Astrocyte (in vitro differentiated cells and primary cell): ENCODE data around the gene KATNA1. TPM values are rescaled to one million over a fixed set of nuclear protein-coding genes. Genes with fewer than 3 reads are reported as not detected.

Source experiments
- DNase-seq: peaks from one replicate; pipeline ENCODE4 v3.0.0-alpha.2; 2010; ENCODE audit warnings: low read depth
- FAIRE-seq: peaks from 2 replicates; lab custom pipeline; 2011; peaks lifted over from hg19 to GRCh38; lab: Jason Lieb, UNC
- H2AFZ ChIP-seq: 2 replicates; pipeline ENCODE4 v1.6.0; 2012; ENCODE audit warnings: low read depth, low read length, inconsistent platforms
- H3K27ac ChIP-seq: 2 replicates; pipeline ENCODE4 v1.5.1; 2011; ENCODE audit warnings: low read depth, low read length, inconsistent platforms
- H3K27me3 ChIP-seq: 2 replicates; pipeline ENCODE4 v1.6.0; 2011; ENCODE audit warnings: low read length, inconsistent platforms; ENCODE audit not compliant: insufficient read depth
- H3K36me3 ChIP-seq: 2 replicates; pipeline ENCODE4 v1.5.1; 2011; ENCODE audit warnings: low read length, inconsistent platforms; ENCODE audit not compliant: insufficient read depth
- H3K4me1 ChIP-seq: 2 replicates; pipeline ENCODE4 v1.5.1; 2011; ENCODE audit warnings: low read length, inconsistent platforms; ENCODE audit not compliant: insufficient read depth
- H3K4me2 ChIP-seq: 2 replicates; pipeline ENCODE4 v1.6.0; 2012; ENCODE audit warnings: low read length, inconsistent platforms
- H3K4me3 ChIP-seq: 2 replicates; pipeline ENCODE4 v1.5.1; 2011; ENCODE audit warnings: low read depth, mild to moderate bottlenecking, low read length, inconsistent platforms; ENCODE audit not compliant: insufficient read depth
- H3K79me2 ChIP-seq: 2 replicates; pipeline ENCODE4 v1.6.0; 2012; ENCODE audit warnings: mild to moderate bottlenecking, low read length, inconsistent platforms; ENCODE audit not compliant: insufficient read depth
- H3K9ac ChIP-seq: 2 replicates; pipeline ENCODE4 v1.6.0; 2012; ENCODE audit warnings: mild to moderate bottlenecking, low read length, inconsistent platforms
- H3K9me3 ChIP-seq: 2 replicates; pipeline ENCODE4 v1.5.1; 2012; ENCODE audit warnings: low read depth, mild to moderate bottlenecking, low read length, inconsistent platforms; ENCODE audit not compliant: insufficient read depth
- H4K20me1 ChIP-seq: 2 replicates; pipeline ENCODE4 v1.6.0; 2012; ENCODE audit warnings: low read length, inconsistent platforms; ENCODE audit not compliant: insufficient read depth
- H3K27ac Mint-ChIP-seq: one replicate; pipeline ENCODE4 v1.8.0; 2021; ENCODE audit warnings: mild to moderate bottlenecking, mixed read lengths; ENCODE audit not compliant: unreplicated experiment
- H3K27me3 Mint-ChIP-seq: one replicate; pipeline ENCODE4 v1.8.0; 2021; ENCODE audit warnings: low read depth, mixed read lengths; ENCODE audit not compliant: unreplicated experiment
- H3K36me3 Mint-ChIP-seq: one replicate; pipeline ENCODE4 v1.8.0; 2021; ENCODE audit warnings: low read depth, mixed read lengths; ENCODE audit not compliant: unreplicated experiment
- H3K4me1 Mint-ChIP-seq: one replicate; pipeline ENCODE4 v1.8.0; 2021; ENCODE audit warnings: low read depth, mixed read lengths; ENCODE audit not compliant: unreplicated experiment
- H3K4me3 Mint-ChIP-seq: one replicate; pipeline ENCODE4 v1.8.0; 2021; ENCODE audit warnings: mild to moderate bottlenecking, moderate library complexity, mixed read lengths; ENCODE audit not compliant: unreplicated experiment
- H3K9me3 Mint-ChIP-seq: one replicate; pipeline ENCODE4 v1.8.0; 2021; ENCODE audit warnings: mild to moderate bottlenecking, mixed read lengths; ENCODE audit not compliant: unreplicated experiment
- CTCF ChIP-seq: IDR thresholded peaks from 2 replicates; pipeline ENCODE4 v1.5.1; 2011; ENCODE audit warnings: low read depth, mild to moderate bottlenecking, inconsistent platforms, low read length, moderate library complexity; ENCODE audit not compliant: insufficient read depth
- EZH2 ChIP-seq: IDR thresholded peaks from 2 replicates; pipeline ENCODE4 v1.6.1; 2012; ENCODE audit warnings: mild to moderate bottlenecking, low read length, inconsistent platforms; ENCODE audit not compliant: insufficient read depth
- total RNA-seq: library from RNA; stranded (reverse); gene quantifications from 2 replicates; pipeline ENCODE4 v1.2.1, GENCODE V29; 2021

The KATNA1 gene
- total RNA-seq, 1 donor from 2014 or later = 14.3 TPM

GRCh38 chr6:149545258-149545753 lies 103.2 kb downstream of the KATNA1 start:
- Histone ChIP-seq H3K4me2 (peak overlapping the region; percentile 94), H3K9me3 (no peaks in the 10 kb centered on the region), H3K4me1 (peaks cover 7% of the 10 kb centered on the region), H3K27ac (peak overlapping the region; percentile 100), H3K27me3 (no peaks in the 10 kb centered on the region), H2AFZ (peak overlapping the region; percentile 55), H3K9ac (peak overlapping the region; percentile 100), H3K4me3 (peak overlapping the region; percentile 100), H4K20me1 (peaks cover 36% of the 10 kb centered on the region), H3K79me2 (peaks cover 55% of the 10 kb centered on the region), H3K36me3 (peaks cover 4% of the 10 kb centered on the region)
- peaks cover 2% of the 10 kb centered on the region for H3K36me3 Mint-ChIP-seq
- no peaks in the 10 kb centered on the region for H3K9me3 Mint-ChIP-seq
- FAIRE-seq (no peak), DNase-seq (peak; percentile 62)
- peaks cover 13% of the 10 kb centered on the region for H3K27me3 Mint-ChIP-seq
- peak overlapping the region; percentile 100 for H3K27ac Mint-ChIP-seq
- TF ChIP-seq CTCF (peak; percentile 13), EZH2 (no peak)
- peaks cover 16% of the 10 kb centered on the region for H3K4me1 Mint-ChIP-seq
- peak overlapping the region; percentile 97 for H3K4me3 Mint-ChIP-seq

Other genes starting within 250 kb of the KATNA1 start
- 1.4 and 1.6 TPM in 2 replicates for gene SUMO4, start 248.5 kb downstream of the KATNA1 start, total RNA-seq
- gene ZC3H12D, start 163.7 kb downstream of the KATNA1 start, total RNA-seq = 0.05 and 0.10 TPM in 2 replicates
- 39.2 TPM in 2 replicates for gene PPIL4, start 102.7 kb downstream of the KATNA1 start, total RNA-seq
- 36.5 and 39.3 TPM in 2 replicates for gene GINM1, start 82.3 kb downstream of the KATNA1 start, total RNA-seq
- 25.6 and 27.9 TPM in 2 replicates for gene LATS1, start 69.4 kb upstream of the KATNA1 start, total RNA-seq
- gene NUP43, start 97.8 kb upstream of the KATNA1 start, total RNA-seq = 38.2 and 39.7 TPM in 2 replicates
- 127 TPM in 2 replicates for gene PCMT1, start 101.0 kb upstream of the KATNA1 start, total RNA-seq
- gene LRP11, start 215.6 kb upstream of the KATNA1 start, total RNA-seq = 24.2 and 26.2 TPM in 2 replicates
- not detected in 2 replicates for gene RAET1E, start 249.4 kb upstream of the KATNA1 start, total RNA-seq